NCI-H2227 (cell line): ENCODE measurements around the gene THBS2.
A peak's percentile ranks its signal among the peaks of the same experiment; 100 is the strongest.
"Not testable (repeated sequence)": the region's sequence is repeated elsewhere in the genome, so short reads cannot be mapped to it uniquely, and the experiment has no call there.

Source experiments
- DNase-seq: peaks from one replicate; lab custom pipeline; 2025; ENCODE audit not compliant: unreplicated experiment; lab: John Stamatoyannopoulos, UW

Gene THBS2

GRCh38 chr6:169212897-169213813 lies 40.5 kb downstream of the THBS2 start:
- peak; percentile 79 for DNase-seq

GRCh38 chr6:169212436-169212835 lies 41.2 kb downstream of the THBS2 start:
- DNase-seq: no peak

- no peak for DNase-seq
Measured at GRCh38 chr6:169211881-169212280, 41.8 kb downstream of the THBS2 start.

GRCh38 chr6:169210611-169211010 lies 43.0 kb downstream of the THBS2 start:
- DNase-seq: no peak

GRCh38 chr6:169208011-169208410 lies 45.6 kb downstream of the THBS2 start:
- DNase-seq: no peak

- no peak for DNase-seq
Measured at GRCh38 chr6:169207482-169207881, 46.2 kb downstream of the THBS2 start.

GRCh38 chr6:169205176-169206160 lies 48.2 kb downstream of the THBS2 start:
- DNase-seq: no peak

GRCh38 chr6:169204167-169204566 lies 49.5 kb downstream of the THBS2 start:
- no peak for DNase-seq

- DNase-seq: no peak
Measured at GRCh38 chr6:169201985-169202384, 51.7 kb downstream of the THBS2 start.

GRCh38 chr6:169200893-169201514 lies 52.6 kb downstream of the THBS2 start:
- no peak for DNase-seq

GRCh38 chr6:169199625-169200335 lies 53.9 kb downstream of the THBS2 start:
- no peak for DNase-seq

GRCh38 chr6:169198885-169199284 lies 54.8 kb downstream of the THBS2 start:
- DNase-seq: no peak

- not testable (repeated sequence) for DNase-seq
Measured at GRCh38 chr6:169197929-169198328, 55.7 kb downstream of the THBS2 start.

GRCh38 chr6:169196279-169196678 lies 57.4 kb downstream of the THBS2 start:
- not testable (repeated sequence) for DNase-seq

GRCh38 chr6:169194737-169195136 lies 58.9 kb downstream of the THBS2 start:
- no peak for DNase-seq

- DNase-seq: no peak
Measured at GRCh38 chr6:169190970-169191369, 62.7 kb downstream of the THBS2 start.

- no peak for DNase-seq
Measured at GRCh38 chr6:169190144-169190584, 63.5 kb downstream of the THBS2 start.

GRCh38 chr6:169189686-169190085 lies 64.0 kb downstream of the THBS2 start:
- no peak for DNase-seq

GRCh38 chr6:169189182-169189581 lies 64.5 kb downstream of the THBS2 start:
- no peak for DNase-seq

GRCh38 chr6:169188475-169188874 lies 65.2 kb downstream of the THBS2 start:
- no peak for DNase-seq
